Hematopoietic multipotent progenitor cell treated with erythropoietin and hydrocortisone succinate and interleukin-3 and kit ligand, for 4 days (in vitro differentiated cells): Measurements from ENCODE around the gene KCNK1.

ENCODE experiments used
- DNase-seq: peaks from one replicate; pipeline ENCODE4 v3.0.0-alpha.2; 2015

The KCNK1 gene

GRCh38 chr1:233613252-233614172 lies at the start of gene KCNK1:
KCNK1 (plus strand) TSS chr1:233614106; CDS start chr1:233614172, 66 bp downstream.
- DNase-seq, result no peak

GRCh38 chr1:233565313-233565712 lies 48.6 kb upstream of the KCNK1 start:
- no peak for DNase-seq

- DNase-seq, result peak; percentile 1
Observed at GRCh38 chr1:233566886-233567285, 47.0 kb upstream of the KCNK1 start.

- DNase-seq, result no peak
Observed at GRCh38 chr1:233569636-233570035, 44.3 kb upstream of the KCNK1 start.

GRCh38 chr1:233570216-233570615 lies 43.7 kb upstream of the KCNK1 start:
- DNase-seq, result no peak

- DNase-seq, result no peak
Observed at GRCh38 chr1:233570706-233571105, 43.2 kb upstream of the KCNK1 start.

GRCh38 chr1:233572896-233573295 lies 41.0 kb upstream of the KCNK1 start:
- DNase-seq, result no peak

- no peak for DNase-seq
Observed at GRCh38 chr1:233575450-233575849, 38.5 kb upstream of the KCNK1 start.

- DNase-seq, result no peak
Observed at GRCh38 chr1:233582439-233582838, 31.5 kb upstream of the KCNK1 start.

GRCh38 chr1:233584376-233584775 lies 29.5 kb upstream of the KCNK1 start:
- DNase-seq, result no peak

- DNase-seq, result no peak
Observed at GRCh38 chr1:233584931-233585330, 29.0 kb upstream of the KCNK1 start.

- no peak for DNase-seq
Observed at GRCh38 chr1:233586301-233586700, 27.6 kb upstream of the KCNK1 start.

GRCh38 chr1:233587196-233587595 lies 26.7 kb upstream of the KCNK1 start:
- DNase-seq, result no peak

GRCh38 chr1:233587958-233588799 lies 25.7 kb upstream of the KCNK1 start:
- DNase-seq, result no peak

- DNase-seq, result no peak
Observed at GRCh38 chr1:233597489-233597901, 16.4 kb upstream of the KCNK1 start.

- no peak for DNase-seq
Observed at GRCh38 chr1:233598891-233599541, 14.9 kb upstream of the KCNK1 start.

- no peak for DNase-seq
Observed at GRCh38 chr1:233599542-233600073, 14.3 kb upstream of the KCNK1 start.

- DNase-seq, result no peak
Observed at GRCh38 chr1:233600488-233600887, 13.4 kb upstream of the KCNK1 start.

GRCh38 chr1:233603478-233603877 lies 10.4 kb upstream of the KCNK1 start:
- DNase-seq, result no peak

GRCh38 chr1:233605205-233605604 lies 8.7 kb upstream of the KCNK1 start:
- no peak for DNase-seq

- no peak for DNase-seq
Observed at GRCh38 chr1:233606813-233607212, 7.1 kb upstream of the KCNK1 start.

- DNase-seq, result no peak
Observed at GRCh38 chr1:233607252-233608119, 6.4 kb upstream of the KCNK1 start.
